Psoas muscle (tissue), 8 donors: ENCODE measurements around the gene SMIM10L1. TPM values are rescaled to one million over a fixed set of nuclear protein-coding genes. Genes with fewer than 3 reads are reported as not detected.

Experiments used
- ATAC-seq, 4 donors: fragments of 200-7000 bp; cut with Tn5 transposase; one replicate each; pipeline ENCODE4 v1.9.1; 2020; ENCODE audit warnings: moderate library complexity in 3 of 4, mild to moderate bottlenecking in 2 of 4
- DNase-seq, 2 donors: peaks; one replicate each; pipeline ENCODE4 v3.0.0-alpha.2; 2020
- H3K27ac ChIP-seq: fragments of 200-600 bp; one replicate; pipeline ENCODE4 v1.8.0; 2022
- H3K27me3 ChIP-seq, 3 donors: fragments of 200-600 bp in 1 of 3; one replicate each; pipeline versions ENCODE4 v1.6.1 to v1.8.0; 2013 to 2022; ENCODE audit warnings: low read length in 2 of 3, mild to moderate bottlenecking in 2 of 3, moderate library complexity in 1 of 3; ENCODE audit not compliant: insufficient read depth in 3 of 3
- H3K36me3 ChIP-seq, 2 donors: fragments of 200-600 bp in 1 of 2; one replicate each; pipeline versions ENCODE4 v1.6.1 to v1.8.0; 2013 to 2022; ENCODE audit warnings: low read depth in 1 of 2, mild to moderate bottlenecking in 1 of 2, moderate library complexity in 1 of 2; ENCODE audit not compliant: insufficient read depth in 1 of 2
- H3K4me1 ChIP-seq: fragments of 200-600 bp; one replicate; pipeline ENCODE4 v1.8.0; 2022
- H3K4me3 ChIP-seq: fragments of 200-600 bp; one replicate; pipeline ENCODE4 v1.8.0; 2022; ENCODE audit warnings: mild to moderate bottlenecking
- H3K9me3 ChIP-seq: fragments of 200-600 bp; one replicate; pipeline ENCODE4 v1.8.0; 2022
- CTCF ChIP-seq: fragments of 200-600 bp; IDR thresholded peaks from one replicate; pipeline ENCODE4 v1.8.0; 2022; ENCODE audit warnings: antibody characterized with exemption
- WGBS, 3 donors: extraction: QIAGEN DNeasy Blood & Tissue Kit; methylation state at CpG; one replicate each; pipeline versions ENCODE4 v1.1.6 to v1.1.7; 2013; 5-methylcytosine and 5-hydroxymethylcytosine counted together
- intact Hi-C, 2 donors: fragments of 100-400 bp; cut with DNase I; formaldehyde crosslinking; loops; one replicate each; pipeline versions ENCODE4 v1.11.0 to v1.14.2; 2022
- polyA plus RNA-seq, 3 donors: library from polyadenylated mRNA; stranded (reverse); fragments of 200-250 nt; gene quantifications; one replicate each; pipeline ENCODE4 v1.2.3, GENCODE V29; 2013
- total RNA-seq, 4 donors: library from RNA; stranded (reverse); fragmentation: NEBNext Ultra II Directional in 2 of 4; extraction: Animal tissue kit (Norgen Biotek cat#: 25700) in 2 of 4; gene quantifications; one replicate each; pipeline versions ENCODE4 v1.2.1 to v1.2.4, GENCODE V29; 2021 to 2023
- donor health status: healthy with polysubstance abuse.
- donor health status: DM: no; HTN: no; CAD: no; lungs with moderate emphysema.
- donor health status: Bipolar disorder and iron deficiency.
- donor health status: healthy.
- donor health status: DM: yes; HTN: yes; CAD: no.
- donor health status: DM: no; HTN: no; CAD: no.
- donor health status: DM: no; HTN: no; CAD: no.
- donor health status: DM: yes; HTN: yes; CAD: no.

SMIM10L1 gene
- total and polyA plus RNA-seq, 7 donors: 11.5 to 20.2 (median 18.3) TPM

GRCh38 chr12:11162502-11162901, 8.5 kb upstream of the SMIM10L1 start:
- no peaks in the 10 kb centered on the region for H3K9me3 ChIP-seq
- H3K4me3 ChIP-seq: no peak overlapping the region
- intact Hi-C loops: no loop called here
- no peak for TF ChIP-seq CTCF
- H3K36me3 ChIP-seq: peaks cover 0 to 10% of the 10 kb centered on the region in 2 donors
- H3K27ac ChIP-seq: no peak overlapping the region
- DNase-seq: no peak
- 97 to 100% (median 99%) methylated on average over 1 of the region's 1 CpG for WGBS, 3 donors
- H3K27me3 ChIP-seq: no peaks in the 10 kb centered on the region
- H3K4me1 ChIP-seq: peaks cover 23% of the 10 kb centered on the region
- ATAC-seq: peak in 2 of 4 donors; percentile 61 to 65

DNA sequence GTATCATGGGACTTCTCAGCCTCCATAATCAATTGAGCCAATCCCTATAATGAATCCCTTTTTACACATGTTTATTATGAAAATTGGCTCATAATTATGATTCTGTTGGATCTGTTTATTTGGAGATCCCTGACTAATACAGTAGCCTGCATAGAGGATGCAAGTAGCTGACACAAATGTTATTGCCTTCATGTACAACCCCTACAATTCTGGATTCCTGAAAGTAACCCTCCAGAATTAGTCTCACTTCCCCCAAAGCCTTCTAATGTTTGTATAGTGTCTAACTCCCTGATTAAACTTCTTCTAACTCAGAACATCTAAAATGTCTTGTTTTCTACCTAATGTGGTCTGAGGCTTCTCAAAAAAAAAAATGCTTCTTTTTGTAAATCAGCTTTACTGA, 6.6 kb upstream of the SMIM10L1 start:
- Histone ChIP-seq H3K4me3 (no peak overlapping the region), H3K9me3 (no peaks in the 10 kb centered on the region), H3K4me1 (peaks cover 17% of the 10 kb centered on the region), H3K36me3 (peaks cover 0 to 10% of the 10 kb centered on the region in 2 donors), H3K27ac (no peak overlapping the region), H3K27me3 (no peaks in the 10 kb centered on the region)
- TF ChIP-seq CTCF: no peak
- intact Hi-C loops: no loop called here
- ATAC-seq (no peak), DNase-seq (no peak)

DNA sequence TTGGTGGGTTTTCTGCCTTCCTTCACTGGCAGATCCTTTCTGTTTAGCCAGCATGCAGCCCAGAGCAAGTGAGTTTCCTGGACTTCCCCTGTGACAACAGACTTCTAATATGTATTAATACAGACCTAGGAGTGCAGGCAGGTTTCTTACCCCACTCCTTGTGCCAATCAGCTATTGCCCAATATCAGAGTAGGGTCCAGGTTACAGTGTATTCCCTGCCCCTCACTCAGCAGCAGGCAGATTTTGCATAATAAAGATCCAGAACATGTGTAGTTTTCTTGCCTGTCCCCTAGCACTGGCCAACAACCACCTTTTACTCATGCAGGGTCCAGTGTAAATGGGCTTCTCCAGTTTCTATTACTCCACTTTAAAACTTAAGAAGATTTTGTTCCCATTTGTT, 4.7 kb upstream of the SMIM10L1 start:
- H3K36me3 ChIP-seq: peaks cover 0 to 10% of the 10 kb centered on the region in 2 donors
- no peak for DNase-seq
- no peak overlapping the region for H3K4me3 ChIP-seq
- no peak overlapping the region for H3K27ac ChIP-seq
- no peak for ATAC-seq
- intact Hi-C loops: no loop called here
- H3K4me1 ChIP-seq: peaks cover 26% of the 10 kb centered on the region
- no peaks in the 10 kb centered on the region for H3K9me3 ChIP-seq
- H3K27me3 ChIP-seq: no peaks in the 10 kb centered on the region
- TF ChIP-seq CTCF: no peak

- Histone ChIP-seq H3K36me3 (peaks cover 0 to 7% of the 10 kb centered on the region in 2 donors), H3K27ac (peak overlapping the region; percentile 97), H3K27me3 (no peaks in the 10 kb centered on the region), H3K4me1 (peaks cover 32% of the 10 kb centered on the region), H3K9me3 (no peaks in the 10 kb centered on the region), H3K4me3 (peak overlapping the region; percentile 78)
- intact Hi-C loops: no loop called here
- WGBS, 3 donors: 1 to 3% (median 2%) methylated on average over 4 of the region's 4 CpGs
- no peak for TF ChIP-seq CTCF
- ATAC-seq (no peak), DNase-seq (no peak)
Observed at GRCh38 chr12:11170810-11171144, 217 bp upstream of the SMIM10L1 start.

DNA sequence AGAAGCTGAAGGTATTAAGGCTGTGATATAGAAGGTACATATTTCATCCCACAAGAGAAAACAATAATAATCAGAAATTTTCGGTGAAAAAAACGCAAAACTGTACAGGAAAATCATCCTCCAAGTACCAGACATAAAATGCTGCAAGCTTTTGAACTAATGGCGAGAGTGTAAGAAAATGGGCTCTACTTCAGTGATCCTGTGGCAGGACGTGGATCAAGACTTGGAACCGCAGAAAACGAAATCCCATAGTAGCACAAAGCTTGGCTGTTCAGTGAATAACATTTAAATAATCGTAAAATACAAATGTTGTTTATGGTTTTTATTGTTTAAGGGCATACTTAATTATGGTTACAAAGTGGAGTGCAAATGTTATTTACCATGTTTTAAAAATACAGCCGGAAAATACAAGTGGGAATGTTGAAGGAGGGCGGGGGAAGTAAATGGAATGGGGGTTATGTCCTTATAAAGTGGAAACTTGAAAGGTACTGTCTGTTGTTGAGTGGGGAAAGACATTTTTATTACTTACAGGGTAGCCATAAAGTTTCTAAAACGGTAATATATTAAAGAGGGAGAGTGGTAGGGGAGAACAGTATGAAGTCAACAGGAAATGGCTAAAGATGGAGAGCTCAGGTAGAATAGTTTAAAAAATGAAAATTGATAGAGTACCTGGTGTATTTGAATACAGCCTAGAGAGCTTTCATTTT, 1.1 kb downstream of the SMIM10L1 start:
- ATAC-seq (no peak), DNase-seq (no peak)
- intact Hi-C loops: no loop called here
- no peaks in the 10 kb centered on the region for H3K9me3 ChIP-seq
- peak overlapping the region; percentile 97 for H3K27ac ChIP-seq
- peaks cover 0 to 1% of the 10 kb centered on the region in 2 donors for H3K36me3 ChIP-seq
- H3K4me1 ChIP-seq: peaks cover 32% of the 10 kb centered on the region
- H3K27me3 ChIP-seq: no peaks in the 10 kb centered on the region
- peak overlapping the region; percentile 78 for H3K4me3 ChIP-seq
- 2 to 4% (median 3%) methylated on average over 10 of the region's 10 CpGs for WGBS, 3 donors
- no peak for TF ChIP-seq CTCF
